ENCODE results near the gene RPL34.
"Not testable (repeated sequence)": the region's sequence is repeated elsewhere in the genome, so short reads cannot be mapped to it uniquely, and the experiment has no call there.

DNA sequence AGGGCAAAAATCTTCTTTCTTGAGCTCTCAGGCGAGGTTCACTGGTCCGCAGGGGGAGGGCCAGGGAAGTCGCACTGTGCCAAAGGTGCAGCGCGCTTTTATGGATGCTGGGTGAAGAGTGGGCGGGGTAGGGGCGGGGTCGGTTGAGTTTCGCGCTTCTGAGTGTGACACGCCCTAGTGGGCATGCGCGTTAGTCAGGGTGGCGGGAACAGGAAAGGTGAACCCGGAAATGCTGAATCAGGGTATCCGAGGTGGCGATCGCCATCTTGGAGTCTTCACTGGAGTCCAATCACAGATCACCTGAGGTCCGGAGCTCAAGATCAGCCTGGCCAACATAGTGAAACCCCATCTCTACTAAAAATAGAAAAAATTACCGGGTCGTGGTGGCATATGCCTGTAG, 26.1 kb upstream of the RPL34 start:
- TF ChIP-seq, protein P1, sequence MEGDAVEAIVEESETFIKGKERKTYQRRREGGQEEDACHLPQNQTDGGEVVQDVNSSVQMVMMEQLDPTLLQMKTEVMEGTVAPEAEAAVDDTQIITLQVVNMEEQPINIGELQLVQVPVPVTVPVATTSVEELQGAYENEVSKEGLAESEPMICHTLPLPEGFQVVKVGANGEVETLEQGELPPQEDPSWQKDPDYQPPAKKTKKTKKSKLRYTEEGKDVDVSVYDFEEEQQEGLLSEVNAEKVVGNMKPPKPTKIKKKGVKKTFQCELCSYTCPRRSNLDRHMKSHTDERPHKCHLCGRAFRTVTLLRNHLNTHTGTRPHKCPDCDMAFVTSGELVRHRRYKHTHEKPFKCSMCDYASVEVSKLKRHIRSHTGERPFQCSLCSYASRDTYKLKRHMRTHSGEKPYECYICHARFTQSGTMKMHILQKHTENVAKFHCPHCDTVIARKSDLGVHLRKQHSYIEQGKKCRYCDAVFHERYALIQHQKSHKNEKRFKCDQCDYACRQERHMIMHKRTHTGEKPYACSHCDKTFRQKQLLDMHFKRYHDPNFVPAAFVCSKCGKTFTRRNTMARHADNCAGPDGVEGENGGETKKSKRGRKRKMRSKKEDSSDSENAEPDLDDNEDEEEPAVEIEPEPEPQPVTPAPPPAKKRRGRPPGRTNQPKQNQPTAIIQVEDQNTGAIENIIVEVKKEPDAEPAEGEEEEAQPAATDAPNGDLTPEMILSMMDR (IDR thresholded peaks at IDR 0.05), result not testable (repeated sequence)
- not testable (repeated sequence) for TF ChIP-seq POLR2A (IDR thresholded peaks at IDR 0.05)

Data from testis (tissue), 2 donors.